Fibroblast of skin of abdomen (primary cell): ENCODE data around the gene DAAM2.

Experiments used
- DNase-seq: peaks from one replicate; pipeline ENCODE4 v3.0.0-alpha.2; 2013

Gene DAAM2

GRCh38 chr6:39887692-39888450 is 95.7 kb downstream of the DAAM2 start:
- peak; percentile 81 for DNase-seq

GRCh38 chr6:39889229-39889628 is 97.1 kb downstream of the DAAM2 start:
- DNase-seq, result no peak

GRCh38 chr6:39891353-39891752 is 99.2 kb downstream of the DAAM2 start:
- DNase-seq, result no peak

- DNase-seq, result no peak
Observed at GRCh38 chr6:39891976-39892375, 99.8 kb downstream of the DAAM2 start.

- DNase-seq, result peak; percentile 66
Observed at GRCh38 chr6:39892490-39893129, 100.4 kb downstream of the DAAM2 start.

- no peak for DNase-seq
Observed at GRCh38 chr6:39893286-39893685, 101.1 kb downstream of the DAAM2 start.

GRCh38 chr6:39896701-39897100 is 104.5 kb downstream of the DAAM2 start:
- DNase-seq, result no peak

- no peak for DNase-seq
Observed at GRCh38 chr6:39897698-39898097, 105.5 kb downstream of the DAAM2 start.

GRCh38 chr6:39898625-39899024 is 106.4 kb downstream of the DAAM2 start:
- no peak for DNase-seq

- peak; percentile 7 for DNase-seq
Observed at GRCh38 chr6:39899554-39900295, 107.5 kb downstream of the DAAM2 start.

GRCh38 chr6:39901116-39901655 is 109.0 kb downstream of the DAAM2 start:
- DNase-seq, result no peak

- no peak for DNase-seq
Observed at GRCh38 chr6:39901670-39902069, 109.5 kb downstream of the DAAM2 start.

GRCh38 chr6:39902136-39902535 is 110.0 kb downstream of the DAAM2 start:
- DNase-seq, result no peak

GRCh38 chr6:39902786-39903465 is 110.8 kb downstream of the DAAM2 start:
- no peak for DNase-seq

GRCh38 chr6:39903656-39904055 is 111.5 kb downstream of the DAAM2 start:
- DNase-seq, result no peak

- DNase-seq, result no peak
Observed at GRCh38 chr6:39904946-39905639, 112.9 kb downstream of the DAAM2 start.

GRCh38 chr6:39905640-39905975 is 113.4 kb downstream of the DAAM2 start:
- DNase-seq, result no peak

- DNase-seq, result no peak
Observed at GRCh38 chr6:39906318-39906761, 114.2 kb downstream of the DAAM2 start.

- no peak for DNase-seq
Observed at GRCh38 chr6:39907871-39908575, 115.8 kb downstream of the DAAM2 start.

GRCh38 chr6:39908838-39909583 is 116.8 kb downstream of the DAAM2 start:
- no peak for DNase-seq

GRCh38 chr6:39909701-39910100 is 117.5 kb downstream of the DAAM2 start:
- no peak for DNase-seq
